Cardiac muscle cell (in vitro differentiated cells and primary cell): ENCODE results near the gene LANCL2. TPM values are rescaled to one million over a fixed set of nuclear protein-coding genes. Genes with fewer than 3 reads are reported as not detected.

Experiments
- DNase-seq, 2 donors: peaks; one replicate each; pipeline versions ENCODE4 v3.0.0 to v3.0.0-alpha.2; 2010 to 2017; ENCODE audit warnings: low read depth in 1 of 2, low spot score in 1 of 2
- H3K27ac ChIP-seq: fragments of 200-600 bp; sonication (generic); 2 replicates; pipeline ENCODE4 v1.5.1; 2016
- H3K27me3 ChIP-seq: fragments of 200-600 bp; sonication (generic); 2 replicates; pipeline ENCODE4 v1.6.0; 2016; ENCODE audit warnings: control low read depth
- H3K36me3 ChIP-seq: fragments of 200-600 bp; sonication (generic); 2 replicates; pipeline ENCODE4 v1.5.1; 2016; ENCODE audit warnings: control low read depth
- H3K4me1 ChIP-seq: fragments of 200-600 bp; sonication (generic); 2 replicates; pipeline ENCODE4 v1.8.1; 2017; ENCODE audit warnings: low read depth, mild to moderate bottlenecking, mixed run types
- H3K4me3 ChIP-seq: fragments of 200-600 bp; sonication (generic); 2 replicates; pipeline ENCODE4 v1.5.1; 2016; ENCODE audit warnings: mild to moderate bottlenecking
- H3K9me3 ChIP-seq: fragments of 200-600 bp; sonication (generic); 2 replicates; pipeline ENCODE4 v1.5.1; 2017; ENCODE audit warnings: low read depth, mild to moderate bottlenecking, control low read depth
- polyA plus RNA-seq: library from polyadenylated mRNA; unstranded; fragments of >200 nt; fragmentation: Nextera tagmentation; extraction: Ambion mirVana; gene quantifications from 2 replicates; pipeline ENCODE4 v1.2.1, GENCODE V29; 2016
- total RNA-seq: library from RNA; depleted of rRNA; stranded (reverse); fragments of >200 nt; gene quantifications from 2 replicates; pipeline ENCODE4 v1.2.3, GENCODE V29; 2016
- TF ChIP-seq, protein P1 (sequence below): IDR thresholded peaks from 2 replicates; pipeline ENCODE4 v1.5.1; 2012; ENCODE audit warnings: low read depth, mild to moderate bottlenecking, low read length

The LANCL2 gene
- total and polyA plus RNA-seq, 2 experiments from 2014 or later = 13.8 to 18.8 TPM

DNA sequence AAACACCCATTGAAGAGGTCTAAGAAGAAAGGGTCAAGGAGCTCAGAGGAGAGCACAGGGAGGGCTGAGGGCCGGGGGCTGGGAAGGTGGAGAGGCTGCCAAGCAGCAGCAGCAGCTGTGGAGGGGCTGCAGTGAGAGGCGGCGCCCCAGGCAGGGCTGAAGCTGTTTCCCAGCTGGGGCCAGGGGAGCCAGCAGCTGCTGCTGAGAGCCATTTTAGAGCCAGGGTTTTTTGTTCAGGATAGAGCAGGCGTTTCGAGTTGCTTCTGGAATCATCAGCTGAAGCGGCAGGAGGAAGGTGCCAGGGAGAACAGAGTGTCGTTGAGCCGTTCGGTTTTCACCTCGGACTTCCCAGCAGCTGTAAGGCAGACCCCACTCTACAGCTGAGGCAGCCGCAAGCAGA is 62.7 kb downstream of the LANCL2 start:
- H3K36me3 ChIP-seq = peaks cover 7% of the 10 kb centered on the region
- no peaks in the 10 kb centered on the region for H3K4me1 ChIP-seq
- DNase-seq = no peak
- no peaks in the 10 kb centered on the region for H3K27me3 ChIP-seq
- TF ChIP-seq, protein P1, sequence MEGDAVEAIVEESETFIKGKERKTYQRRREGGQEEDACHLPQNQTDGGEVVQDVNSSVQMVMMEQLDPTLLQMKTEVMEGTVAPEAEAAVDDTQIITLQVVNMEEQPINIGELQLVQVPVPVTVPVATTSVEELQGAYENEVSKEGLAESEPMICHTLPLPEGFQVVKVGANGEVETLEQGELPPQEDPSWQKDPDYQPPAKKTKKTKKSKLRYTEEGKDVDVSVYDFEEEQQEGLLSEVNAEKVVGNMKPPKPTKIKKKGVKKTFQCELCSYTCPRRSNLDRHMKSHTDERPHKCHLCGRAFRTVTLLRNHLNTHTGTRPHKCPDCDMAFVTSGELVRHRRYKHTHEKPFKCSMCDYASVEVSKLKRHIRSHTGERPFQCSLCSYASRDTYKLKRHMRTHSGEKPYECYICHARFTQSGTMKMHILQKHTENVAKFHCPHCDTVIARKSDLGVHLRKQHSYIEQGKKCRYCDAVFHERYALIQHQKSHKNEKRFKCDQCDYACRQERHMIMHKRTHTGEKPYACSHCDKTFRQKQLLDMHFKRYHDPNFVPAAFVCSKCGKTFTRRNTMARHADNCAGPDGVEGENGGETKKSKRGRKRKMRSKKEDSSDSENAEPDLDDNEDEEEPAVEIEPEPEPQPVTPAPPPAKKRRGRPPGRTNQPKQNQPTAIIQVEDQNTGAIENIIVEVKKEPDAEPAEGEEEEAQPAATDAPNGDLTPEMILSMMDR = no peak
- no peaks in the 10 kb centered on the region for H3K9me3 ChIP-seq
- H3K27ac ChIP-seq = no peak overlapping the region
- H3K4me3 ChIP-seq = no peak overlapping the region

DNA sequence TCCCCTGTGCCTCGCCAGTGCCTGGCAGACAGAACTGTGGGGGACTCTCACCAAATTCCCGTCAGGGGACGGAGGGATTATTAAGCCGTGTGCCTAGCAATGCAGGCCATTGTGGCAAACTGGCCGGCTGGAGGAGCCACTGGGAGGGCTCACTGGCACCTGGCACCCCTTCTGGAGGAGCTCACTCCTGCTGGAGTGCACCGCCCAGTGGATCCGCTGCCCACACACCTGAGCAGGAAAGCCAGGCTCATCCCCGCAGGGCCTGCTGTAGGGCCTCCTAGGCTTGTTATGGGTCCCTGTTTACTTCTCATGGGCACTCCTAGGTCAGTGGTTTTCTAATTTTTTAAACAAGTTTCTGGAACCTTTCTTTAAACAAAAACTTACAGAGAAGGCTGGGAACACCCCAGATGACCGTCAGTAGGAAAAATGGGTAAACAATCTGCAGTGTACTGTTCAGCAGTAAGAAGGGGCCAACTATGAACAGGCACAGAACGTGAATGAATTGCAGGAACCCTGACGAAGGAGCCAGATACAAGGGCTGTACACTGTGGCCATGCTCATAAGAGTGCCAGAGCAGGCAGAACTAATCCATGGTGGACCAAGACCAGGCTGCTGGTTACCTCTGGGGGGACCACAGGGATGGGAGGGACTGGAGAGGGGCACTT is 64.8 kb downstream of the LANCL2 start:
- Histone ChIP-seq H3K4me3 (no peak overlapping the region), H3K4me1 (no peaks in the 10 kb centered on the region), H3K36me3 (peaks cover 7% of the 10 kb centered on the region), H3K9me3 (no peaks in the 10 kb centered on the region), H3K27me3 (no peaks in the 10 kb centered on the region), H3K27ac (no peak overlapping the region)
- TF ChIP-seq, protein P1 = no peak
- DNase-seq = no peak

DNA sequence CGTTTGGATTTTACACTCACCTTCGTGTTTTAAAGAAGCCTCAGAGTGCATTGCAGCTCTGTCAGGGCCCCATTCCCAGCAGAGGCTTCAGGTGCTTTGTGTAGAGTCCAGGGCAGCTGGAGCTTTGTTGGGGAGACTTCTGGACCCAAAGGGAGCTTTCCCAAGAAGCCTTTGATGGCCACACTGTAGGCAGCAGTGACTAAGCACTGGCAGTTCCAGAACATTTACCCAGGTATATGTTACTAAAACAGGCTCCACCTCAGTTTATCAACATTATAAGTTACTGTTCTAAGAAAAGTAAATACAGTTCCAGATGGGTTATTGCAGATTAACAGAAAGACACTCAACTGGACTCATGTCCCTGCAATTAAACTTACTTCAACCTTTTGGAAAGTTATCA is 66.8 kb downstream of the LANCL2 start:
- no peak for DNase-seq
- Histone ChIP-seq H3K4me1 (no peaks in the 10 kb centered on the region), H3K36me3 (no peaks in the 10 kb centered on the region), H3K9me3 (no peaks in the 10 kb centered on the region), H3K27me3 (no peaks in the 10 kb centered on the region), H3K27ac (no peak overlapping the region), H3K4me3 (no peak overlapping the region)
- TF ChIP-seq, protein P1 = no peak

DNA sequence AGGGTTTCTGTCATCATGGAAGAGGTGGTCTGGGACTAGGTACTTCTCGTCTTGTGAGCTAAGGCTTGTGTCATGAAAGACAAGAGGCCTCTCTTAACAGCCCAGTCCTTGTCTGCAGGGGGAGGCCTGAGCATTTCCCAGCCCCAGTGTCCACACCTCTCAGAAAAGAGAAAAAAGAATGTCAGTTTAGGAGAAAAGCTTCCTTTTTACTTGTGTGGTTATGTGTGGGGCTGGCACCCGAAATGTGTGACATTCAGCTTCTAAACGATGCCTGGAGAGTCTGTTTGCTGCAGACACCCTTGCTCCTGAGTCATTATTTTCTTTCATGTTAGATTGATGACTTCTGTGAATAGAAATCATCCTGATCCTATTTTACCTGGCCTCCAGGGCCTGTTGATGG is 67.4 kb downstream of the LANCL2 start:
- Histone ChIP-seq H3K4me3 (no peak overlapping the region), H3K27ac (no peak overlapping the region), H3K9me3 (no peaks in the 10 kb centered on the region), H3K4me1 (no peaks in the 10 kb centered on the region), H3K27me3 (no peaks in the 10 kb centered on the region), H3K36me3 (no peaks in the 10 kb centered on the region)
- DNase-seq = no peak
- TF ChIP-seq, protein P1 = no peak

DNA sequence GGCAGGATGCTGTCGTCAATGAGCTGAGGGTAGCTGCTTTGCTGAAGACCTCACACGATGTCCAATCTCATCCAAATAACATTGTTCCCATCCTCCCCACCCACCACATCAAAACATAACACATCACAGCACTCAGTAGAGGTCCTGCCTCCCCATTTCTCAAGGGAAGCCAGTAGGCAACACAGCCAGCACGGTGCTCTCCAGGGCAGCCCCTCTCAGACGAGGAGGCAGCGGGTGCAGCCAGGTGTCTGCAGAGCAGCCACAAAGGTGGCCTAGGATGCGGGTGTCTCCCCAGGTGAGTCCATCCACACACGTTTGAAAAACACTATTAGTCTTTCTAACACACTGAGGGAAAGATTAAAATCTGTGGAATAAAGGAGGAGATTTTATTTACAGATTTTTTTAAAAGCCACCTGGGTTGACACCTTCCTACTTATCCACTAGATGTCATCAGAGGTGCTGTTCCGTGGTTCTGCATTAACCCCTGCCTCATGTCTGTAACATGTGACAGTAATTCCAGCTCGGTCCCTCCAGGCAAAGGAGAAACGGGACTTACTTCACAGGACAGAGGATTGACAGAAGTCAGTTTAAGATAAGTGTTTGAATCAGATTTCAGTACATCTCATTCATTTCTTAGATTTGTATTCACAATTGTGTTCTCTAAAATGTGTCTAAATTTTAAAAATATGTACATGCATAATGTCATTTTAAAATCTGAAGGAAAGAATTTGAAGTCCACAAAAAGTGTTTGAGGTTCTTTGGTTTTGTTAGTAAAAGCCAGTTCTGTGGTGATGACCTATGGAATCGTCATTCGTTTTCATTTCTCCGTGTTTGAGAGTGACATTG is 68.0 kb downstream of the LANCL2 start:
- TF ChIP-seq, protein P1 = peak; percentile 34
- peak; percentile 47 to 52 for DNase-seq
- Histone ChIP-seq H3K27me3 (no peaks in the 10 kb centered on the region), H3K4me3 (no peak overlapping the region), H3K4me1 (no peaks in the 10 kb centered on the region), H3K9me3 (no peaks in the 10 kb centered on the region), H3K27ac (no peak overlapping the region), H3K36me3 (no peaks in the 10 kb centered on the region)
